Sigmoid colon (tissue), 4 donors: ENCODE results near the gene SND1.

Experiments
- CTCF ChIP-seq, 4 experiments: fragments of 450-650 bp in 3 of 4; fragments of 200-600 bp in 1 of 4; IDR thresholded peaks; one replicate each; pipeline ENCODE4 v1.5.1; 2016 to 2019; ENCODE audit warnings: antibody characterized with exemption in 4 of 4, mild to moderate bottlenecking in 3 of 4, moderate library complexity in 2 of 4
- EP300 ChIP-seq, 4 donors: sonication (generic); formaldehyde crosslinking; IDR thresholded peaks; one replicate each; pipeline ENCODE4 v1.6.1; 2017; ENCODE audit warnings: antibody characterized with exemption in 4 of 4
- POLR2A ChIP-seq, 2 donors: fragments of 450-650 bp; IDR thresholded peaks; one replicate each; pipeline ENCODE4 v1.6.1; 2016; ENCODE audit warnings: antibody characterized with exemption in 2 of 2, mild to moderate bottlenecking in 2 of 2, moderate library complexity in 2 of 2

GRCh38 chr7:127959770-127960169 is 307.8 kb downstream of the SND1 start:
- TF ChIP-seq POLR2A (IDR thresholded peaks at IDR 0.05) (no peak), CTCF (IDR thresholded peaks at IDR 0.05) (no peak), EP300 (IDR thresholded peaks at IDR 0.05) (no peak)
